ENCODE measurements around the gene MAN1A2.

The MAN1A2 gene

GRCh38 chr1:117398957-117399356 lies 31.7 kb downstream of the MAN1A2 start:
- no peak for TF ChIP-seq CTCF (conservative IDR thresholded peaks at IDR 0.05; ENCODE audit: low read depth, low read length)
- Histone ChIP-seq H3K27me3 (ENCODE audit: insufficient read depth, low read depth) (no peaks in the 10 kb centered on the region), H3K4me1 (ENCODE audit: low read depth, poor library complexity, severe bottlenecking) (no peaks in the 10 kb centered on the region), H3K9ac (no peak overlapping the region), H3K79me2 (ENCODE audit: insufficient read depth, low read depth) (no peaks in the 10 kb centered on the region; the same call in 1 of the 2 replicates), H3K27ac (no peak overlapping the region), H2AFZ (ENCODE audit: low read depth) (no peak overlapping the region), H3K4me2 (no peak overlapping the region), H4K20me1 (ENCODE audit: insufficient read depth) (no peaks in the 10 kb centered on the region), H3K4me3 (IDR thresholded peaks at IDR 0.05; ENCODE audit: insufficient read depth, low read depth, low read length) (no peak overlapping the region), H3K36me3 (ENCODE audit: insufficient read depth) (no peaks in the 10 kb centered on the region)

DNA sequence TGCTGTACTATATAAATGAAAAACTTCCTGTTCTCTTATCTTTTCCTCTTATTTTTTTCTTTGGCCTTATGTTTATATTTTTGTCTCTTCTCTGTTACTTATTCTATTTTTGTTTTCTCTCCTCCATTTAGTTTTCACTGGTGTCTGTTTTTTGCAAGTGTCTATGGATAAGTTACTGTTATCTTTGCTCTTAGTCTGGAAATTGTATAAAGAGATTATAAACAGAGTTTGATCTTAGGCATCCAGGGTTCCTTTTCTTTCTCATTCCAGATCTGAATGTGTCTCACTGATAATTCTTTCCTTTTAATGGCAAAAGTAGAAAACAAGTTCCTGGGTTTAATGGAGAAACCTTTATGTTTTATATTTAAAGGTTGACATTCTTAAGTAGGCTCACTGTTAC lies 34.5 kb downstream of the MAN1A2 start:
- H3K79me2 ChIP-seq (ENCODE audit: insufficient read depth, low read depth): no peaks in the 10 kb centered on the region; the same call in 1 of the 2 replicates
- no peaks in the 10 kb centered on the region for H4K20me1 ChIP-seq (ENCODE audit: insufficient read depth)
- TF ChIP-seq CTCF (conservative IDR thresholded peaks at IDR 0.05; ENCODE audit: low read depth, low read length): no peak
- H3K9ac ChIP-seq: no peak overlapping the region
- no peak overlapping the region for H3K27ac ChIP-seq
- H3K4me1 ChIP-seq (ENCODE audit: low read depth, poor library complexity, severe bottlenecking): no peaks in the 10 kb centered on the region
- no peak overlapping the region for H3K4me3 ChIP-seq (IDR thresholded peaks at IDR 0.05; ENCODE audit: insufficient read depth, low read depth, low read length)
- no peaks in the 10 kb centered on the region for H3K36me3 ChIP-seq (ENCODE audit: insufficient read depth)
- H3K27me3 ChIP-seq (ENCODE audit: insufficient read depth, low read depth): no peaks in the 10 kb centered on the region
- no peak overlapping the region for H3K4me2 ChIP-seq
- no peak overlapping the region for H2AFZ ChIP-seq (ENCODE audit: low read depth)

GRCh38 chr1:117403597-117403996 lies 36.3 kb downstream of the MAN1A2 start:
- Histone ChIP-seq H4K20me1 (ENCODE audit: insufficient read depth) (no peaks in the 10 kb centered on the region), H3K36me3 (ENCODE audit: insufficient read depth) (no peaks in the 10 kb centered on the region), H3K4me3 (IDR thresholded peaks at IDR 0.05; ENCODE audit: insufficient read depth, low read depth, low read length) (no peak overlapping the region), H3K27me3 (ENCODE audit: insufficient read depth, low read depth) (no peaks in the 10 kb centered on the region), H3K79me2 (ENCODE audit: insufficient read depth, low read depth) (no peaks in the 10 kb centered on the region), H2AFZ (ENCODE audit: low read depth) (no peak overlapping the region), H3K27ac (no peak overlapping the region), H3K4me2 (no peak overlapping the region), H3K9ac (no peak overlapping the region), H3K4me1 (ENCODE audit: low read depth, poor library complexity, severe bottlenecking) (no peaks in the 10 kb centered on the region)
- TF ChIP-seq CTCF (conservative IDR thresholded peaks at IDR 0.05; ENCODE audit: low read depth, low read length): no peak

DNA sequence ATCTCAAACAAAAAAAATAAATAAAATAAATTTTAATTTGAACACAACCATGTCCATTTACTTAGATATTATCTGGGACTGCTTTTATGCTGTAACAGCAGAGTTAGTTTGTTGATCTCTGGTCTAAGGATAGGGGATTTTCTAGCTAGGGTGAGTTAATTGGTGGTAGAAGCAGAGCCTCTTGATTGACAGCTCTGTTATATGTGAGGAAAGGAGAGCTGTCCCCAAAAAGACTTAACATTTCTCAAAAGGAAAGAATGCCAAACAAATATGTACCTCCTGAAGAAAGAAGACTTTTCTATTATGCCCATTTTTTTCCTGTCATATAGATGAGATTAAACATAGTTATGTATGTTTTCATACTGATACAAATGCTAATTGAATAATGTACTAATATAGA lies 37.8 kb downstream of the MAN1A2 start:
- Histone ChIP-seq H3K79me2 (ENCODE audit: insufficient read depth, low read depth) (no peaks in the 10 kb centered on the region), H3K4me2 (no peak overlapping the region), H3K36me3 (ENCODE audit: insufficient read depth) (no peaks in the 10 kb centered on the region), H3K9ac (no peak overlapping the region), H3K4me3 (IDR thresholded peaks at IDR 0.05; ENCODE audit: insufficient read depth, low read depth, low read length) (no peak overlapping the region), H2AFZ (ENCODE audit: low read depth) (no peak overlapping the region), H3K27me3 (ENCODE audit: insufficient read depth, low read depth) (no peaks in the 10 kb centered on the region), H3K4me1 (ENCODE audit: low read depth, poor library complexity, severe bottlenecking) (no peaks in the 10 kb centered on the region), H4K20me1 (ENCODE audit: insufficient read depth) (no peaks in the 10 kb centered on the region), H3K27ac (no peak overlapping the region)
- TF ChIP-seq CTCF (conservative IDR thresholded peaks at IDR 0.05; ENCODE audit: low read depth, low read length): no peak
